NCI-H1417 treated with DMSO at 0.1 percent for 48 hours (cell line): ENCODE data around the gene GNPAT.

Experiments
- DNase-seq: peaks from one replicate; lab custom pipeline; 2025; lab: John Stamatoyannopoulos, UW

GNPAT gene

DNA sequence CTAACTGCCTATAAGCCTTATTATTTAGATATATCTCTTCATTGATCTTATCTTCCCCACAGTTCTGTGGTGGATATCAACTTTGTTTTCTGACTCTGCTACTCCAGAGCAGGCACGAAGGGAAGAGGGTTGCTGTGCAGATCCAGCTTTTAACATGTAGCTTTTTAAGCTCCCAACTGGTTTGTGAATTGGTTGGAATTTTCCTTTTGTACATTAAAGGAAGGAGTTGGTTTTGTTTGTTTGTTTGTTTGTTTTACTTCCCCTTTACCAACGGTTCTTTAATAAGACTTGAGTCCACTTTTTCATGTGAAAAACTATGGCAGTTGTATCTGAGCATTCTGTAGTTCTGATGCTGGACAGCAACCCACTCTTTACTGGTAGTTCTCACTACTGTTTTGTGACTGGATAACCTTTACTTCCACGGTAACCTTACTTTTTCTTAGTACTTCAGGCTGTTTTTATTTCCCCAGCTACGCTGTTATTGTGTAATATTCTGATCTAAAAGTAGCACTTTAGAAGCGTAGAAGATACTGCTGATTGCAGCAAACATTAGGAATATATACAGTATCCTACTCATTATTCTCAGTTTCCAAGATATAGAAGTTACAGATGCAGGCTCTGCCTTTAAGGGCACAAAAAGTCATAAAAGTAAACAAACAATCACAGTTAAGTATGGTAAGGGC lies 1.6 kb downstream of the GNPAT start:
- no peak for DNase-seq

DNA sequence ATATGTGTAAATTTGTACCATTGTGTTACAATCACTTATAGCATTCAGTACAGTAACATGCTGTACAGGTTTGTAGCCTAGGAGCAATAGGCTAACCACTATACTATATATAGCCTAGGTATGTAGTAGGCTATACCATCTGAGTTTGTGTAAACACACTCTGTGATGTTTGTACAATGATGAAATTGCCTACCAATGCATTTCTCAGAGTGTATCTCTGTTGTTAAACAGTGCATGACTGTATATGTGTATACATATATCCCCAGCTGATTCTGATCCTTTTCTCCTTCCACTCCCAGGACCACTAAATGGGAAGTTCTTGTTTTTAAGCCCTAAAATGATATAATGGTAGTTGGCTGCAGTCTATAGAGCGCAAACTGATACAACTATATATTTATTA lies 7.8 kb downstream of the GNPAT start:
- DNase-seq: no peak

DNA sequence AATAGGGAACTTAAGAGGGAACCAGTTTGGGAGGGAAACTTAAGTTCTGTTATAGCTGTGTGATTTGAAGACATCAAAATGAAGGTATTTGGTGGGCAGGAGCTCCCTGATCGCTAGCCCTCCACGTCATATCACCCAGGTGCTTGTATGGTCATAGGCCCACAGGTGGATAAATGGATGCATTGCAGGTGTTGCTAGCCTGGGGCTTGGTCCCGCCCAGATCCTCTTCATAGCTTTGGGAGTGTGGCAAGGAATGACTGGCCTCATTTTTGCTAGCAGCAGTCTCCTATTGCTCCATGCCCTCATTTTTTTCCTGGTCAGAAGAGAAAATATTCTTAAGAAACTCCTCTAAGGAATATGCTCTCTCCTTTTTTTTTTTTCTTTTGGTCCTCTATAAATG lies 11.3 kb downstream of the GNPAT start:
- no peak for DNase-seq

DNA sequence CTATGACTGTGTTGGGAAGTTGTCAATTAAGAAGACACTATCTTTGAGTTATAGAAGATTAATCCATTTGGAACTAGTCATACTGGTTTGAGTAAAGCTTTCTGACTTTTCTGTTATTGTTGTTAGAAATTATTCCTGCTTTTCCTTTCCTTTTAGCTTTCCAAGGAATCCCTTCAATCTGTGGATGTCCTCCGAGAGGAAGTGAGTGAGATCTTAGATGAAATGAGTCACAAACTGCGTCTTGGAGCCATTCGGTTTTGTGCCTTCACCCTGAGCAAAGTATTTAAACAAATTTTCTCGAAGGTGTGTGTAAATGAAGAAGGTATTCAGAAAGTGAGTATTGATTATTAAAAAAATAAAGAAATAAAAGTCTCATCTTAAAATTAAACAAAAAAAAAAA lies 19.3 kb downstream of the GNPAT start:
- no peak for DNase-seq

DNA sequence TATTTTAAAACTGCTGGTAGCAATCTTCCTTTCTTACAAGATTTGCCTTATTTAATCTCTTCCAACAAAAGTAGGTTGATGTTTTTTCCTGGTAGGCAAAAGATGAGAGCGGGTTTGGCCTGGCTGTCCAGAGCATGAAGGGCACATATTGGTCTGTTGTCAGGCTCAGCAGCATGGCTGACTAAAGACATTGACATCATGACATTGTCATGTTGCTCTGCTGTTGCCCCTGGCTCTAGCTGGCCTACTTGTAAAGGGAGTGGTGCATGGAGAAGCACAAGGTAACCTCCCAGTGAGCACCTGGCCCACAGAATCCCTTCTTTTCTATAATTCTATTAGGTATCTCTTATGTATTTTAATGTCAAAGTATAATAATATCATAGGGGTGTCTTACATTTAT lies 23.6 kb downstream of the GNPAT start:
- DNase-seq: no peak

DNA sequence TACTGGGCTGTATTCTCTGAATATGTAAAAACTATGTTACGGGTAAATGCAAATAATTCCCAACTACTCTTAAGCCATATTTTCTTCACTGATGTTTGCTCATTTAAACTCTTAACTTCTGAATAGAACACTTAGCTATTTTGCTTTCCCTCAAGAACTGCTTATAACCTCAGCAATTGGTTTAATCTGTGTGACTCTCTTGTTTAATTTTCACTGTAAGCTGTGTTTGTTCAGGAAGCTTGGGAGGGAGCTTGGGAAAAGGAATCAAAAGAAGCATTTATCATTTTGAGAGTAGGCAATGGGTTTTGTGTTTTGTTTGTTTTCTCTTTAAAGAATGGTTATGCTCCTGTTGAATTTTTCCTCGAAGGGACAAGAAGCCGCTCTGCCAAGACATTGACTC lies 24.4 kb downstream of the GNPAT start:
- no peak for DNase-seq

DNA sequence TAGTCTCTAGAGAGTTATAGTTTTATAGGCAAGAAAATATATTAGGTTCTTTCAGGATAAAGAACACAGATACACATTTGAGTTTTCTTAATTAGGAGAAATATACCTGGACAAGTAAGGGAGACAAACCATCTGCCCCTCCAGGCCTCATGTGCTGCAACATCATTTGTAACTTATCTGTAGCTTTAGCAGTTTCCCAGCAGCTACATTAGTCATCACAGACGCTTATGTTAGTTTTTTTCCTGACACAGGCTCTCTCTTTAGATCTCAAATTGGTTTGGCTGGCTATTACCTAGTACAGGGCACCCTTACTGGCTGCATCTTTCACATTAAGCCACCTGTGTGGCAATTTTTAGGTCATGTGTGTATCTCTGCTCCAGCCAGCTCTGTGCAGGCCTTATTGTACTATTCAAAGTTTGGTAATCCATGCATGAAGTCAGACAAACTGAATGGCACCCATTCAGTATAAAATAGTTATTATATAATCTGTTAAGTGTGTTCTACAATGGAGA lies 25.9 kb downstream of the GNPAT start:
- DNase-seq: no peak

DNA sequence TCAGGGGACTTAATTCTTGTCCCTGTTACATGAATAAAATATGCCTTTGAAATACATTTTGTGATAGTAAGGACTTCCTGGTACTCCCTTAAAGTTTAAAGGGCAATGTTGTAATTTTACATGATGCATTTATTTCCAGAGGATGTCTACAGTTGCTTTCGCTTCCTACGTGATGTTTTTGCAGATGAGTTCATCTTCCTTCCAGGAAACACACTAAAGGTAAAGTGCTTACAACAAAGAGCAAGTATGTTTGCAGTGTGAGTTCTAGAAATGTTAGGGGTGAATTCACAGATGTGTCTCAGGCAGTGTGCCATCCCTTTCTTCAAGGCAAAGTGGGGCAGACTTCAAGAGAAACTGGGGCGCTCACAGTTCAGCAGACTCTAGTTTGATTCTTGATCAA lies 31.2 kb downstream of the GNPAT start:
- DNase-seq: no peak

DNA sequence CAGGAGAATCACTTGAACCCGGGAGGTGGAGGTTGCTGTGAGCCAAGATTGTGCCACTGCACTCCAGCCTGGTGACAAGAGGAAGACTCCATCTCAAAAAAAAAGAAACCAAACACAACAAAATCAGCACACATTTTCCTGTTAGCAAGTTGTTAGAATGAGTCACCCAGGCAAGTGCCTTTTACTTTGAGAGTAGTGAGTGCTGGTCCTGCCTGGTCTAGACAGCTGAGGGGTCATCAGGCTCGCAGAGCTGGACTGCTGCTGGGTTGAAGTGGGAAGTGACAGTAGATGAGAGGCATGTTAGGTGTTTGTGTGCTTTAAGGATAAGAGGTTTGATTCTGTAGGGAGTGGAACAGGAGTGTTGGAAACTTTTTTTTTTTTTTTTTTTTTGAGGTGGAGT lies 31.9 kb downstream of the GNPAT start:
- DNase-seq: no peak

DNA sequence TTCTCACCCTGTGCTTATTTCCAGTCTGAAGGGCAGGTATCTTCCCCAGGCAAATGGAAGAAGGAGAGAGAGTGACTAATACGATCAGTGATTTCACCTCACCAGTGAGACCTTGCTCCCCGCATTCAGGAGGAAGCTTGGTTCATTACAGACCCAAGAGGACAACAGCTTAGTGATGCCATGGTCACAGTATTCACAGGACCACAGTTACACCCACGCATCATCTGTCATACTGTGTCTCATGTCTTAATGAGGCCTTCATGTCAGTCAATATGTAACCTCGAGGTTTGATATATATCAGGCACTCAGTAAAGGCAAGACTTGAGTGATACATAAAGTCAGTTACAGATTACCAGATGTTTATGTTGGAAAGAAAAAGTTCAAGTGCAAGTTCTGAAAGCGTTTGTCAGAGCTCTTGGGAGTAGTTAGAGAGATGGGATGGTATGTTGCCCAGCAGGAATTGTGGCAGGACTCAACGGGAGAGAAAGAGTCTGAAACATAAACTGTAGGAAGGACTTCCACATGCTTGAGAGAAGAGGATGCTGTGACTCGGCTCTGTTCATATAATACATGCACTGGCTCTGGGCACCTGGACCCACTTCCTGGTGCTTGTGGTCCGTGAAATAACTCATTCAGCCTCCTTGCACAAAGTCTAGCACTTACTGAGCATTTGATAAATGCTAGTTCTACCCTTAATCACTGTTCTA lies 33.3 kb downstream of the GNPAT start:
- no peak for DNase-seq

DNA sequence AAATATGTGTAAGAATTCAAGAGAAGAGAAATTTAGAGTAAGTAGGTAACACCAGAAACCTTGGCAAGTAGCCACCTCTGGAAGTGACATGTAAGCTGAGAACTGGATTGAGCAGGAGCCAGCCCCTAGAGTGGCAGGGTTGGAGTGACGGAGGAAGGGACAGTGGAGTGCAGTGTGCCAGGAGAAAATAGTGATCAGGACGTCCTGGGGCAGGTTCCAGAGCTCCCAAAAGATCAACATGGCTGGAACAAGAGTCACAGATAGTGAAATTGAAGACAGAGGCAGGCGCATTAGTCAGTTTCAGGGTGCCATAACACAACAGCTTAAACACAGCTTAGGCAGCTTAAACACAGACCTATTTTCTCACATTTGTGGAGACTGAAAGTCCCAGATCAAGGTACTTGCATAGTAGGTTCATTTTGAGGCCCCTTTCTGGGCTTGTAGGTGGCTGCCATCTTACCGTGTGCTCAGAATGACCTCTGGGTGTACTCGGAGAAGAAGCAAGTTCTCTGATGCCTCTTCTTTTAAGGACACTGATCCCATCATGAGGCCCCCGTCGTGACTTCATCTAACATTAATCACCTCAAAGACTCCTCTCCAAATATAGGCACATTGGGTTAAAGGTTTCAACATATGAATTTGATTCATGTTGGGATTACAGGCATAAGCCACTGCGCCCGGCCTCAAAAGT lies 37.2 kb downstream of the GNPAT start:
- DNase-seq: no peak

DNA sequence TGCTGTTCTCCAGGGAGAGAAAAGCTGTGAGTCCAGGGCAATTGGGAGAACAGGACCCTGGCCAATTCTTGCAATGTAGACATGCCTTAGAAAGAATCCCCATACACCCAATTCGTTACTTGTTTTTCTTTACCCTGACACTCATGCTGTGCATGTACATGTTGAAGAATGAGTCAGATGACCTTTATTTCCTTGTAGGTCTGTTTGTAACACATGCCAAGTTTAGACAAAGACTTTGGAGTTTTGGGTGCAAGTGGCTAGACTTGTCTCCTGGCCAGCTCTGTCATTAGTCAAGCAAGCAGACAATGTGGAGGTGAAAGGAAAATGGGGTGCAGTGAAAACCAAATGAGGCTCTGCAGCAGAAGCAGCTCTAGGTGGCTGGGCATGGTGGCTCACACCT lies 38.1 kb downstream of the GNPAT start:
- DNase-seq: no peak

DNA sequence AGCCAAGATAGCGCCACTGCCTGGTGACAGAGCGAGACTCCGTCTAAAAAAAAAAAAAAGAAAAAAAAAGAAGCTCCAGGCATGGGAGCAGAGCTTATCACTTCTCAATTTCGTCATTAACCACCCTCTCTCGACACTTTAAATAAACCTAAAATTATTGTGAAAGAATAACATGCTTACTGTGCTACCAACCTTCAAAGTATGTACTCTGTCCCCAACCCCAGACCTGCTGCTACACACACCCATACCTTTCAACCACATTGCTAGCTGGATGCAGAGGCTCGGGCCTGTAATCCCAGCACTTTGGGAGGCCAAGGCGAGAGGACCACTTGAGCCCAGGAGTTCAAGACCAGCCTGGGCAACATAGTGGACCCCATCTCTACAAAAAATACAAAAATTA lies 38.7 kb downstream of the GNPAT start:
- DNase-seq: no peak

DNA sequence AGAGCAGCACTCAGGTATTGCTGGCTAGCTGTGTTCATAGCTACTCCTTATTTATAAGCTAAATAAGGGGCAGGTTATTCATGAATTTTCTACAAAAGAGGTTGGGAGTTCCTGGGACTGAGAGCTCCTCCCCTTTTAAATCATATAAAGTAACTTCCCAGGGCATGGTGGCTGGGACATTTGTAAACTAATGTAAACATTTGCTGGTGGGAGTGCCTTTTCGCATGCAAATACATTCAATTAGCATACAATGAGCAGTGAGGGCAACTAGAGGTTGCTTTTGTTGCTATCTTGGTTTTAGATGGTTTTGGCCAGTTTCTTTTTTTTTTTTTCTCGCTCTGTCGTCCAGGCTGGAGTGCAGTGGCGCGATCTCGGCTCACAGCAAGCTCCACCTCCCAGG lies 43.4 kb downstream of the GNPAT start:
- no peak for DNase-seq

DNA sequence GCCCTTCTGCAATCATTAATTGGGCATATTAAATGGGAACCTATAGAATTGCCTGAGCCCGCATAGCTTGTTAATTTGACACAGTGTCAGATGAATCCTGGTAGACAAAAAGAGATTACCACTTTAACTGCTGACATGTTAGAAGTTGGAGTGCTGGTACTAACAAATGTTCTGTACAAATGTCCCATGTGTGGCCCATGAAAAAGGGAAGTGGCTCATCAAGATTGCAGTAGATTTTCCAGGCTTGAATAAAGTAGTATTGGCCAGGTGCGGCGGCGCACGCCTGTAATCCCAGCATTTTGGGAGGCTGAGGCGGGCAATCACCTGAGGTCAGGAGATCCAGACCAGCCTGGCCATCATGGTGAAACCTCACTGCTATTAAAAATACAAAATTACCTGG lies 45.6 kb downstream of the GNPAT start:
- no peak for DNase-seq

DNA sequence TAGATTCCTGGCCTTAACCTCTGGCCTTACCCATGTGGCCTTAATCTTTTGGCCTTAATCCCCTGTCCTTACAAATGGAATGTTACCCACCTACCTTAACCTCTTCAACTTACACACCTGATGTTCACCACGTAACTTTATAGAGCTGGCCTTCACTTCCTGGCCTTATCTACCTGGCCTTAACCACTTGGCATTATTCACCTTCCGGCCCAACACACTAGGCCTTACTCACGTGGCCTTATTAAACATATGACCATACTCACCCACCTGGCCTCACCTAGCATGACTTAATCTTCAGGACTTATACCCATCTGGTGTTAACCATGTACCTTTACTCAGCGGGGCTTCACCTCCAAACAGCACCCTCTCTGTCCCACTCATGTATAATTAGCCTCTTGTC lies 54.9 kb downstream of the GNPAT start:
- DNase-seq: no peak

DNA sequence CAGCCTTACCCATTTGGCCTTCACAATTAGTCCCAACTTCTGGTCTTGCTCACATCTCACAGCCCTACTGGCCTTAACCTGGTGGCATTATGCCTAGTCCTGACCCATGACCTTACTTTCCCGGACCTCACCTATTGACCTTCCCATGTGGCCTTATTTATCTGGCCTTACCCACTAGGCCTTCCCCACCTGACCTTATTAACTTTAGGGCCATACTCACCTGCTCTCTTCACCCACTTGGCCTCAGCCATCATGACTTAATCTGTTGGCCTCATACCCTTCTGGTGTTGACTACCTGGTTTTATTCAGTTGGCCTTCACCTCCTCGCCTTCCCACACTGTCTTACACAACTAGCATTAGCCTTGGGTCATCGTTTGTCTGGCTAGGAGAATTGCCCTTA lies 61.0 kb downstream of the GNPAT start:
- DNase-seq: no peak

DNA sequence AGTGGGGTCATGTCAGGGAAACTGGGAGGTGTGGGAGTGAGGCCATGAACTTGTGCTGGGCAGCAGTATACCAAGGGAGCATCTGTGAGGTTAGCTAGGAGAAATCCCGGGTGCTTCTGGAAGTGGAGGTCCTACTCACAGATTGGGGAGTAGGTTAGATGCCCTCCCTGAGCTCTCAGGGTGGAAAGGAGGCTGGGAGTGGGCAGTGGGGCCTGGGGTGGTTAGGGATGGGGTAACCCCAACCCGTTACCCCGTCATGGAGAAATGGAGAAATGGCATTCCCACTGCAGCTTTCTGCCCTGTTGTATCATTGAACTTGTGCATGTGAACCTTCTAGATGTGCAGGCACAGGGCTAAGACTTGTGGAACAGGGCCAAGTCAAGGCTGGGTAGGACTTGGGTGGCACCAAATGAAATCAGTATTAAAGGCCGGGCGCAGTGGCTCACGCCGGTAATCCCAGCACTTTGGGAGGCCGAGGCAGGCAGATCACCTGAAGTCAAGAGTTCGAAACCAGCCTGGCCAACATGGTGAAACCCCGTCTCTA lies 69.5 kb downstream of the GNPAT start:
- no peak for DNase-seq

DNA sequence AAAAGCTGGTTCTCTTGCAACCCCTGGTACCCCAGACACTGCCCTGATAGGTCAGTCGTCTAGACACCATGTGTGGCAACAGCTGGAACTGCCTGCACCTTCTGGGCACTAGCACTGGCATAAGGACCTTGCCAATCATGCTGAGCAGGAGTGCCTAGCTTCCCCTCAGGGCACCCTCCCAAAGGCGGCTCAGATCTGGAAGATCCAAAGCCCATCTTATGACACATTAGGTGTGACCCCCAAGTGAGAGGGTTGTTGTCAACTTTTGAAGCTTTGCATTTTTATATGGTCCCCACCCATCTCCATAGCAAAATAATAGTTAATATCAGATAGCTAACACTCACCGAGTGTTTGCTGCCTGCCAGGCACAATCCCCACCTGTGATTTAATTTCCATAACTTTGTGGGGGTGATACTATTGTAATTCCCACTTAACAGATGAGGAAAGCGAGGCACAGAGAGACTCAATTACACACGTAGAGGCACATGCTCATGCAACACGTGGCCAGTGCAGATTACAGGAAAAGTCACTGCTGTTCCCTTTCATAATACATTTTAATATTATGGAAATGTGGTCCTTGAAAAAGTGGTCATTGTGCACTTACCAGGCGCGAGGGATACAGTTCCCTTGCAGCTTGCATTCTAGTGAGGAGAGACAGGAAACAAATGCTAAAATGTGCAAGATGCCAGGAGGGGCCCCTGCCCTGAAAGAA lies 70.9 kb downstream of the GNPAT start:
- no peak for DNase-seq

DNA sequence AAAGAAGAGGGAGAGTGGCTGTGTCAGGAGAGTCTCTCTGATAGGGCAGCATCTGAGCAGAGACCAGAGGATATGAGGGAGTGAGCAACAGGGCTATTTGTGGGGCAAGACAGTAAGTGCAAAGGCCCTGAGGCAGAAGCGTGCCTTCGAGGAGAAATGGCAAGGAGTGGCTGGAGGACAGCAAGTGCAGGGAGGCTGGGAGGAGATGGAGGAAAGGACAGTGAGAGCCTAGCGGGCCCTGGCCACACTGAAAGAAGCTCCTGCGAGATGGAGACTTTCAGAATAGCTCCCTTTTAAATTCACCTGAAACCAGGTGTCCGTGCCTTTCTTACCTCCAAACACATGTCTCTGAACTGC lies 71.4 kb downstream of the GNPAT start:
- DNase-seq: no peak

DNA sequence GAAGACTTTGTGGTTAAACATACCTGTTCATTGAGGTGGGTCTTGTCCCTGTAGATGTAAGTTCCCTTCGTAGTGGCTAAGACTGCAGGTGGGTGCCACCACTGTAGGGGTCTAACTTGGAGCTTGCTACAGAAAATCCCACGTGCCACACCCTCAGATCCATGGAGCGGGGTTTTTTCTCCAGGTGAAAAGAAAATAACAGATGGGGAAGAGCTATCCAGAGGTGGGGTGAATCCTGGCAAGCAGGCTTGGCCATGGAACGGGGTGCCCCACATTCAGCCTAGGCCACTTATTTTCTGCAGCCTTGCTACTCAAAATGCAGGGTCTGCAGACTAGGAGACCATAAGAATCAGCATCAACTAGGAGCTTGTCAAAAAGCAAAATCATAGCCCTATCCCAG lies 72.6 kb downstream of the GNPAT start:
- DNase-seq: no peak

DNA sequence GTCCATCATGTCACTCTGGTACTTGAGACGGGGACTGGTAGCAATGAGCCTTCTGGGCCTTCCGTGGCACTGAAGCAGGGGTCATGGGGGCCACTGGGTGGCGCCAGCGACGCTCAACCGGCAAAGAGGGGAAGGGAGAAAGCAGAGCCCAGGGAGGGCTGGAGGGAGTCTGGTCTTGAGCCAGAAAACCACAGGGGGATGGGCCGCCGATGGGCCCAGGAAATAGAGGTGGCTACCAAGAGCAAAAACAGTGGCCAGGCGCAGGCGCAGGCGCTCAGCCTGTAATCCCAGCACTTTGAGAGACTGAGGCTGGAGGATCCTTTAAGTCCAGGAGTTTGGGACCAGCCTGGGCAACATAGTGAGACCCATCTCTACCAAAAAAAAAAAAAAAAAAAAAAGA lies 74.9 kb downstream of the GNPAT start:
- no peak for DNase-seq
